HFF-Myc (cell line): Measurements from ENCODE around the gene TBX1.
"Not testable (repeated sequence)": the region's sequence is repeated elsewhere in the genome, so short reads cannot be mapped to it uniquely, and the experiment has no call there.

ENCODE experiments used
- DNase-seq: peaks from one replicate; pipeline ENCODE4 v3.0.0-alpha.2; 2011; ENCODE audit warnings: low read depth; ENCODE audit errors: extremely low read depth
- H3K4me3 ChIP-seq: replicated peaks from 2 replicates; pipeline ENCODE4 v1.5.1; 2011; ENCODE audit warnings: low read depth, mild to moderate bottlenecking, control low read depth, low read length
- CTCF ChIP-seq: IDR thresholded peaks from 2 replicates; pipeline ENCODE4 v1.5.1; 2012; ENCODE audit warnings: mild to moderate bottlenecking, low read depth, low read length, control low read depth; ENCODE audit errors: missing control alignments

The TBX1 gene

GRCh38 chr22:19774628-19775027 lies 14.1 kb downstream of the TBX1 start:
- no peak for DNase-seq
- H3K4me3 ChIP-seq, result no peak overlapping the region
- TF ChIP-seq CTCF, result no peak

- DNase-seq, result no peak
- H3K4me3 ChIP-seq, result no peak overlapping the region
- no peak for TF ChIP-seq CTCF
Measured at GRCh38 chr22:19775496-19776325, 15.1 kb downstream of the TBX1 start.

- no peak for DNase-seq
- H3K4me3 ChIP-seq, result no peak overlapping the region
- no peak for TF ChIP-seq CTCF
Measured at GRCh38 chr22:19776433-19777031, 16.0 kb downstream of the TBX1 start.

- H3K4me3 ChIP-seq, DNase-seq: not testable (repeated sequence)
Measured at GRCh38 chr22:19777192-19777591, 16.6 kb downstream of the TBX1 start.

GRCh38 chr22:19779011-19779421 lies 18.4 kb downstream of the TBX1 start:
- no peak overlapping the region for H3K4me3 ChIP-seq
- no peak for DNase-seq
- TF ChIP-seq CTCF, result no peak

- no peak for TF ChIP-seq CTCF
- H3K4me3 ChIP-seq, result no peak overlapping the region
- DNase-seq, result no peak
Measured at GRCh38 chr22:19779685-19780268, 19.2 kb downstream of the TBX1 start.

- TF ChIP-seq CTCF, result no peak
- no peak for DNase-seq
- no peak overlapping the region for H3K4me3 ChIP-seq
Measured at GRCh38 chr22:19782533-19782932, 22.0 kb downstream of the TBX1 start.
